B cell (primary cell): ENCODE measurements around the gene DOK7. TPM values are rescaled to one million over a fixed set of nuclear protein-coding genes. Genes with fewer than 3 reads are reported as not detected.

ENCODE experiments used
- ATAC-seq: fragments of 200-7000 bp; cut with Tn5 transposase; one replicate; pipeline ENCODE4 v1.10.0; 2021; ENCODE audit warnings: low read depth, mild to moderate bottlenecking, moderate number of reproducible peaks, moderate library complexity
- CTCF ChIA-PET: fragments of 350-600 bp; sonication (Branson Sonifier 250); formaldehyde crosslinking; loops from one replicate; lab custom pipeline; 2021; ENCODE audit warnings: antibody characterized with exemption, inconsistent platforms; lab: Charles Lee
- POLR2A ChIA-PET: fragments of 350-600 bp; sonication (Branson Sonifier 250); formaldehyde crosslinking; loops from one replicate; lab custom pipeline; 2021; ENCODE audit warnings: antibody characterized with exemption; lab: Charles Lee
- DNase-seq: peaks from one replicate; pipeline ENCODE4 v3.0.0; 2013
- H2AFZ ChIP-seq: 2 replicates; pipeline ENCODE4 v1.6.1; 2012; ENCODE audit warnings: mild to moderate bottlenecking, low read depth, low read length; ENCODE audit not compliant: insufficient read depth, poor library complexity, severe bottlenecking
- H3K27ac ChIP-seq, 2 donors: 1 replicate in 1 of 2; 2 replicates in 1 of 2; pipeline ENCODE4 v1.5.1; 2012 to 2013; ENCODE audit warnings: low read length in 2 of 2, mild to moderate bottlenecking in 2 of 2, moderate library complexity in 1 of 2
- H3K27me3 ChIP-seq, 4 experiments: fragments of 200-600 bp in 1 of 4; sonication (generic) in 1 of 4; replicated peaks in 1 of 4; 1 replicate in 2 of 4; 2 replicates in 2 of 4; pipeline versions ENCODE4 v1.6.1 to v1.7.0; 2013 to 2016; ENCODE audit warnings: low read length in 3 of 4, mild to moderate bottlenecking in 2 of 4, mixed read lengths in 1 of 4, moderate library complexity in 1 of 4; ENCODE audit not compliant: insufficient read depth in 4 of 4, control insufficient read depth in 3 of 4; ENCODE audit errors: control extremely low read depth in 1 of 4
- H3K36me3 ChIP-seq, 2 experiments: replicated peaks in 1 of 2; 1 replicate in 1 of 2; 2 replicates in 1 of 2; pipeline versions ENCODE4 v1.6.1 to v1.7.1; 2013; ENCODE audit warnings: low read length in 1 of 2; ENCODE audit not compliant: insufficient read depth in 2 of 2, control insufficient read depth in 1 of 2; ENCODE audit errors: control extremely low read depth in 1 of 2, extremely low read depth in 1 of 2
- H3K4me1 ChIP-seq, 2 donors: fragments of 200-600 bp in 1 of 2; sonication (generic) in 1 of 2; 1 replicate in 1 of 2; 2 replicates in 1 of 2; pipeline versions ENCODE4 v1.5.1 to v1.6.1; 2013 to 2017; ENCODE audit warnings: low read length in 2 of 2; ENCODE audit not compliant: control insufficient read depth in 2 of 2, insufficient read depth in 2 of 2
- H3K4me2 ChIP-seq: replicated peaks from 2 replicates; pipeline ENCODE3; 2012; ENCODE audit warnings: mild to moderate bottlenecking, low read depth, low read length; ENCODE audit not compliant: poor library complexity, severe bottlenecking
- H3K4me3 ChIP-seq, 5 experiments: fragments of 200-600 bp in 1 of 5; sonication (generic) in 1 of 5; 1 replicate in 3 of 5; 2 replicates in 2 of 5; pipeline versions ENCODE4 v1.5.1 to v1.7.0; 2011 to 2016; ENCODE audit warnings: low read length in 4 of 5, mild to moderate bottlenecking in 4 of 5, low read depth in 2 of 5, control low read depth in 1 of 5, moderate library complexity in 1 of 5; ENCODE audit not compliant: insufficient read depth in 1 of 5; ENCODE audit errors: control extremely low read depth in 1 of 5, extremely low read depth in 1 of 5
- H3K79me2 ChIP-seq: fragments of 200-600 bp; sonication (generic); one replicate; pipeline ENCODE4 v1.6.0; 2016; ENCODE audit warnings: low read length; ENCODE audit not compliant: control insufficient read depth, insufficient read depth
- H3K9ac ChIP-seq: fragments of 200-600 bp; sonication (generic); 2 replicates; pipeline ENCODE4 v1.6.1; 2017; ENCODE audit warnings: mild to moderate bottlenecking, low read length, moderate library complexity
- H3K9me3 ChIP-seq, 3 donors: one replicate each; pipeline versions ENCODE4 v1.6.1 to v1.7.1; 2013; ENCODE audit warnings: low read length in 2 of 3; ENCODE audit not compliant: control insufficient read depth in 2 of 3, insufficient read depth in 1 of 3; ENCODE audit errors: control extremely low read depth in 1 of 3
- H4K20me1 ChIP-seq: 2 replicates; pipeline ENCODE4 v1.6.0; 2012; ENCODE audit warnings: mild to moderate bottlenecking, low read length; ENCODE audit not compliant: insufficient read depth, control insufficient read depth, poor library complexity, severe bottlenecking
- H3K27ac Mint-ChIP-seq: one replicate; pipeline ENCODE4 v1.8.0; 2021; ENCODE audit warnings: mixed read lengths
- H3K27me3 Mint-ChIP-seq: one replicate; pipeline ENCODE4 v1.8.0; 2021; ENCODE audit warnings: mixed read lengths
- H3K4me1 Mint-ChIP-seq: one replicate; pipeline ENCODE4 v1.8.0; 2021; ENCODE audit warnings: mixed read lengths
- H3K4me3 Mint-ChIP-seq: one replicate; pipeline ENCODE4 v1.8.0; 2021; ENCODE audit warnings: mixed read lengths
- H3K9me3 Mint-ChIP-seq: one replicate; pipeline ENCODE4 v1.8.0; 2022; ENCODE audit warnings: mixed read lengths; ENCODE audit not compliant: insufficient read depth
- EZH2 ChIP-seq: IDR thresholded peaks from 2 replicates; pipeline ENCODE4 v1.6.1; 2012; ENCODE audit warnings: borderline replicate concordance, low read depth, mild to moderate bottlenecking, moderate library complexity, low read length; ENCODE audit not compliant: insufficient read depth, poor library complexity, severe bottlenecking
- WGBS: methylation state at CpG from one replicate; pipeline ENCODE4 v1.1.5; 2013; ENCODE audit warnings: missing lambda C conversion rate; ENCODE audit not compliant: insufficient coverage; 5-methylcytosine and 5-hydroxymethylcytosine counted together
- intact Hi-C: fragments of 100-400 bp; cut with micrococcal nuclease; formaldehyde crosslinking; loops from one replicate; pipeline ENCODE4 v1.10.0; 2022
- polyA plus RNA-seq: library from polyadenylated mRNA; depleted of rRNA; stranded (reverse); fragments of >200 nt; gene quantifications from 2 replicates; pipeline ENCODE4 v1.2.3, GENCODE V29; 2012
- total RNA-seq, 2 donors: library from RNA; stranded (reverse); fragments of 120-200 nt in 1 of 2; gene quantifications; 1 replicate in 1 of 2; 2 replicates in 1 of 2; pipeline versions ENCODE4 v1.2.3 to v1.2.4, GENCODE V29; 2013 to 2022
- TF ChIP-seq, protein P1 (sequence below): fragments of 200-600 bp; IDR thresholded peaks from one replicate; pipeline ENCODE4 v1.8.0; 2022; ENCODE audit warnings: antibody characterized with exemption, mild to moderate bottlenecking

Gene DOK7
- total and polyA plus RNA-seq, 2 donors (not counting 1 experiment from before 2014, with no cell fraction given), result 24.1 to 24.8 TPM

DNA sequence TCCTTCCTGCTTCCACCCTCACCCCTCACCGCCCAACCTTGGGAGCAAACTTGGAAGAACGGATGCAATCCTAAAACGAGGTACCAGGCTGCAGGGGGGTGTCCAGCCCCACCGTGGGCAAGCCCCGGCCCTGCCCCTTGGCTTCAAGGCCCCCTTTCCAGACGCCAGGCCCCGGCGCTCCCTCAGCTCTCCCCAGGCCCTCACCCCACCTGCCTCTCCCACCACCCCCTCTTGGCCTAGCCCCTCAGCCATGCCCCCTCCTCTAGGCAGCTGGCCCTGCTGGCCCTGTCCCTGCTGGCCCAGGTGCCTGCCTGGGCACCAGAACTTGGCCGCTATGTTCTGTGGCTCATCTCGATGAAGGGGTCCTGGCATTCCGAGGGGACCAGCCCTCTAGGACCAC is 35.3 kb downstream of the DOK7 start:
- no peaks in the 10 kb centered on the region for H3K9me3 Mint-ChIP-seq
- Histone ChIP-seq H3K27ac (no peak overlapping the region), H2AFZ (no peak overlapping the region), H3K27me3 (no peaks in the 10 kb centered on the region), H3K4me2 (no peak overlapping the region), H3K9ac (no peak overlapping the region), H3K36me3 (peaks cover 0 to 20% of the 10 kb centered on the region in 2 experiments), H3K4me3 (no peak overlapping the region), H3K79me2 (no peaks in the 10 kb centered on the region), H4K20me1 (peaks cover 27% of the 10 kb centered on the region), H3K9me3 (no peaks in the 10 kb centered on the region), H3K4me1 (no peaks in the 10 kb centered on the region)
- WGBS, result 87% methylated on average over 11 of the region's 11 CpGs
- no peak overlapping the region for H3K4me3 Mint-ChIP-seq
- TF ChIP-seq, protein P1, sequence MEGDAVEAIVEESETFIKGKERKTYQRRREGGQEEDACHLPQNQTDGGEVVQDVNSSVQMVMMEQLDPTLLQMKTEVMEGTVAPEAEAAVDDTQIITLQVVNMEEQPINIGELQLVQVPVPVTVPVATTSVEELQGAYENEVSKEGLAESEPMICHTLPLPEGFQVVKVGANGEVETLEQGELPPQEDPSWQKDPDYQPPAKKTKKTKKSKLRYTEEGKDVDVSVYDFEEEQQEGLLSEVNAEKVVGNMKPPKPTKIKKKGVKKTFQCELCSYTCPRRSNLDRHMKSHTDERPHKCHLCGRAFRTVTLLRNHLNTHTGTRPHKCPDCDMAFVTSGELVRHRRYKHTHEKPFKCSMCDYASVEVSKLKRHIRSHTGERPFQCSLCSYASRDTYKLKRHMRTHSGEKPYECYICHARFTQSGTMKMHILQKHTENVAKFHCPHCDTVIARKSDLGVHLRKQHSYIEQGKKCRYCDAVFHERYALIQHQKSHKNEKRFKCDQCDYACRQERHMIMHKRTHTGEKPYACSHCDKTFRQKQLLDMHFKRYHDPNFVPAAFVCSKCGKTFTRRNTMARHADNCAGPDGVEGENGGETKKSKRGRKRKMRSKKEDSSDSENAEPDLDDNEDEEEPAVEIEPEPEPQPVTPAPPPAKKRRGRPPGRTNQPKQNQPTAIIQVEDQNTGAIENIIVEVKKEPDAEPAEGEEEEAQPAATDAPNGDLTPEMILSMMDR, result no peak
- no peak for TF ChIP-seq EZH2
- H3K27ac Mint-ChIP-seq, result no peak overlapping the region
- peaks cover 1% of the 10 kb centered on the region for H3K4me1 Mint-ChIP-seq
- no peak for DNase-seq
- POLR2A ChIA-PET, result no interaction called here
- H3K27me3 Mint-ChIP-seq, result no peaks in the 10 kb centered on the region
- CTCF ChIA-PET, result no interaction called here
- no peak for ATAC-seq
- intact Hi-C loops, result no loop called here

DNA sequence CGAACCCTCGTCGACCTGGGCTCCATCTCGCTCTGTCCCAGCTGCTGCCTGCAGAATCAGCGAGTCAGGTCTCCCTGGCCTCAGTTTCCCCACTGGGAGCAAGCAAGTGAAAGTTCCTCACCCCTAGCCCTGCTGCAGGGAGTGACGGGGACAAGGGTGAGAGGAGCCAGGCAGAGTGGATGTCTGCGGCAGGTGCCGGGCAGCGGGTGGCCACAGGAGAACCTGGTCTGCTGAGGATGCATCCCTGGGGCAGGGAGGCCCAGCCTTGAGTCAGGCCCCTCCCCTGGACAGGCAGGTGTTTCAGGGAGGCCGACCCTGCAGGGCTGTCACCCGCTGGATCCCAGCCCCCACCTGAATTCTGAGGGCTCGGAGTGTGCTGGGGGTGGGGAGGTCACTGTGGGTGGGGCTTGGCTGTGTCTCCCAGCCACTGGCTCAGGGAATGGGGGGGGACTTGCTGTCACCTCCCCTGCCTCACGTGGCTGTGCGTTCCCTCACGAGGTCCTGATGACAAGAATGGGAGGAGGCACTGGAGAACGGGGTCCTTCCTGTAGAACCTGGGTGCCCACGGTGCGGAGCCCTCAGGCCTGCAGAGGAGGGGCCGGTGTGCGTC is 35.9 kb downstream of the DOK7 start:
- no peak overlapping the region for H3K4me3 Mint-ChIP-seq
- H4K20me1 ChIP-seq, result peaks cover 33% of the 10 kb centered on the region
- ATAC-seq (no peak), DNase-seq (no peak)
- H3K9me3 Mint-ChIP-seq, result no peaks in the 10 kb centered on the region
- H3K79me2 ChIP-seq, result no peaks in the 10 kb centered on the region
- H3K4me3 ChIP-seq, result no peak overlapping the region
- ChIA-PET POLR2A (no interaction called here), CTCF (no interaction called here)
- H3K4me2 ChIP-seq, result no peak overlapping the region
- 88% methylated on average over 19 of the region's 20 CpGs for WGBS
- H3K4me1 ChIP-seq, result no peaks in the 10 kb centered on the region
- TF ChIP-seq EZH2, result no peak
- TF ChIP-seq, protein P1, result no peak
- H3K27ac Mint-ChIP-seq, result no peak overlapping the region
- intact Hi-C loops, result no loop called here
- H3K27ac ChIP-seq, result no peak overlapping the region
- no peaks in the 10 kb centered on the region for H3K9me3 ChIP-seq
- no peak overlapping the region for H2AFZ ChIP-seq
- H3K27me3 Mint-ChIP-seq, result no peaks in the 10 kb centered on the region
- peaks cover 0 to 17% of the 10 kb centered on the region in 2 experiments for H3K36me3 ChIP-seq
- H3K27me3 ChIP-seq, result no peaks in the 10 kb centered on the region
- H3K4me1 Mint-ChIP-seq, result peaks cover 1% of the 10 kb centered on the region
- no peak overlapping the region for H3K9ac ChIP-seq
